ENCODE results near the gene KRTAP4-6.

- TF ChIP-seq POLR2A (IDR thresholded peaks at IDR 0.05) (no peak), CTCF (IDR thresholded peaks at IDR 0.05) (no peak)
Observed at GRCh38 chr17:41186872-41187271, 46.5 kb upstream of the KRTAP4-6 start.
